Trophoblast cell (in vitro differentiated cells and primary cell): ENCODE data around the gene LRP1B.
"Not testable (repeated sequence)": the region's sequence is repeated elsewhere in the genome, so short reads cannot be mapped to it uniquely, and the experiment has no call there.

Source experiments
- DNase-seq, 2 donors: peaks; one replicate each; pipeline ENCODE4 v3.0.0-alpha.2; 2016
- H2AFZ ChIP-seq: 2 replicates; pipeline ENCODE4 v1.6.1; 2013; ENCODE audit warnings: low read length, moderate library complexity, mild to moderate bottlenecking; ENCODE audit not compliant: insufficient read depth, poor library complexity
- H2AK5ac ChIP-seq: 2 replicates; pipeline ENCODE4 v1.6.1; 2013; ENCODE audit warnings: mild to moderate bottlenecking, low read length
- H2BK120ac ChIP-seq: 2 replicates; pipeline ENCODE4 v1.6.1; 2013; ENCODE audit warnings: low read length, mild to moderate bottlenecking, moderate library complexity; ENCODE audit not compliant: insufficient read depth, poor library complexity
- H2BK12ac ChIP-seq: 2 replicates; pipeline ENCODE4 v1.6.1; 2013; ENCODE audit warnings: mild to moderate bottlenecking, low read length, moderate library complexity
- H2BK5ac ChIP-seq: 2 replicates; pipeline ENCODE4 v1.6.1; 2013; ENCODE audit warnings: low read length, low read depth, moderate library complexity, mild to moderate bottlenecking; ENCODE audit not compliant: poor library complexity
- H3K14ac ChIP-seq: 2 replicates; pipeline ENCODE4 v1.6.1; 2013; ENCODE audit warnings: mild to moderate bottlenecking, low read length
- H3K18ac ChIP-seq: 2 replicates; pipeline ENCODE4 v1.6.1; 2013; ENCODE audit warnings: mild to moderate bottlenecking, low read length
- H3K23ac ChIP-seq: 2 replicates; pipeline ENCODE4 v1.6.1; 2013; ENCODE audit warnings: low read length
- H3K27ac ChIP-seq: 2 replicates; pipeline ENCODE4 v1.5.1; 2013; ENCODE audit warnings: low read depth, mild to moderate bottlenecking, inconsistent platforms, low read length, moderate library complexity
- H3K27me3 ChIP-seq: 2 replicates; pipeline ENCODE4 v1.6.1; 2013; ENCODE audit warnings: inconsistent platforms, mild to moderate bottlenecking, low read length, moderate library complexity; ENCODE audit not compliant: insufficient read depth
- H3K36me3 ChIP-seq, 2 experiments: 1 replicate in 1 of 2; 2 replicates in 1 of 2; pipeline ENCODE4 v1.6.1; 2013; ENCODE audit warnings: low read length in 2 of 2, mild to moderate bottlenecking in 2 of 2, moderate library complexity in 1 of 2; ENCODE audit not compliant: insufficient read depth in 2 of 2, control insufficient read depth in 1 of 2
- H3K4ac ChIP-seq: 2 replicates; pipeline ENCODE4 v1.6.1; 2013; ENCODE audit warnings: low read depth, mild to moderate bottlenecking, low read length, moderate library complexity
- H3K4me1 ChIP-seq, 2 experiments: 1 replicate in 1 of 2; 2 replicates in 1 of 2; pipeline ENCODE4 v1.6.1; 2013; ENCODE audit warnings: low read length in 2 of 2, mild to moderate bottlenecking in 2 of 2, moderate library complexity in 1 of 2; ENCODE audit not compliant: insufficient read depth in 2 of 2, control insufficient read depth in 1 of 2
- H3K4me2 ChIP-seq: 2 replicates; pipeline ENCODE4 v1.6.1; 2013; ENCODE audit warnings: inconsistent platforms, mild to moderate bottlenecking, low read length, moderate library complexity
- H3K4me3 ChIP-seq: 2 replicates; pipeline ENCODE4 v1.5.1; 2013; ENCODE audit warnings: mild to moderate bottlenecking, low read depth, low read length, inconsistent platforms
- H3K79me1 ChIP-seq: one replicate; pipeline ENCODE4 v1.6.1; 2013; ENCODE audit warnings: low read length
- H3K79me2 ChIP-seq: 2 replicates; pipeline ENCODE4 v1.6.1; 2013; ENCODE audit warnings: low read length, mild to moderate bottlenecking; ENCODE audit not compliant: control insufficient read depth, insufficient read depth, poor library complexity
- H3K9ac ChIP-seq: 2 replicates; pipeline ENCODE4 v1.6.1; 2013; ENCODE audit warnings: mild to moderate bottlenecking, low read length
- H3K9me3 ChIP-seq: 2 replicates; pipeline ENCODE4 v1.6.1; 2013; ENCODE audit warnings: low read depth, mild to moderate bottlenecking, control low read depth, inconsistent platforms, low read length; ENCODE audit not compliant: insufficient read depth
- H4K12ac ChIP-seq: 2 replicates; pipeline ENCODE4 v1.6.1; 2013; ENCODE audit warnings: low read depth, mild to moderate bottlenecking, low read length, moderate library complexity
- H4K8ac ChIP-seq: 2 replicates; pipeline ENCODE4 v1.6.1; 2013; ENCODE audit warnings: low read depth, mild to moderate bottlenecking, low read length, moderate library complexity
- H4K91ac ChIP-seq: one replicate; pipeline ENCODE4 v1.6.1; 2013; ENCODE audit warnings: low read depth, mild to moderate bottlenecking, low read length, moderate library complexity
- WGBS: extraction: QIAGEN DNeasy Blood & Tissue Kit; methylation state at CpG from one replicate; pipeline ENCODE4 v1.1.7; 2013; ENCODE audit warnings: missing lambda C conversion rate; ENCODE audit not compliant: insufficient read length, insufficient coverage; ENCODE audit errors: extremely low coverage; 5-methylcytosine and 5-hydroxymethylcytosine counted together

The LRP1B gene

DNA sequence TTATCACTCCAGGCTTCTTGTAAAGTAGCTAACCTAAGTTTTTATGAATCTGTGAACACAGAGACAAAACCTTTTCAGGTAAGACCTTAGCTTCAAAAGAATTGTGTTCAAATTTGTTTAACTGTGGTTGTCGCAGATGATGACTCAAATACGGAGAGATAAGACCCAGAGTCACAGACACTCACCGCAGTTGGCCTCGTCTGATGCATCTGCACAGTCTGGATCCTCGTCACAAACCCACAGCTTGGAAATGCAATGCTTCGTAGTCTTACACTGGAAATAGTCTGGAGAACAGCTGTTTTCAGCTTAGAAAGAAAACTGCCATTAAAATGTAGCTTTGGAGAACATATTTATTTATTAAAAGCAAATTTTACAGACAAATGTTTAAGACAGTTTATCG lies 1688.5 kb downstream of the LRP1B start:
- H2BK120ac ChIP-seq: no peak overlapping the region
- H2BK12ac ChIP-seq: no peak overlapping the region
- no peak overlapping the region for H4K12ac ChIP-seq
- no peak overlapping the region for H3K27ac ChIP-seq
- H3K79me1 ChIP-seq: peaks cover 2% of the 10 kb centered on the region
- H3K79me2 ChIP-seq: no peaks in the 10 kb centered on the region
- H2BK5ac ChIP-seq: no peak overlapping the region
- H3K27me3 ChIP-seq: no peaks in the 10 kb centered on the region
- no peak overlapping the region for H2AFZ ChIP-seq
- no peak overlapping the region for H3K4me3 ChIP-seq
- no peak overlapping the region for H2AK5ac ChIP-seq
- no peak for DNase-seq
- no peak overlapping the region for H3K4ac ChIP-seq
- no peaks in the 10 kb centered on the region for H3K36me3 ChIP-seq
- no peak overlapping the region for H3K14ac ChIP-seq
- H3K9ac ChIP-seq: no peak overlapping the region
- no peak overlapping the region for H4K91ac ChIP-seq
- no peaks in the 10 kb centered on the region for H3K4me1 ChIP-seq
- no peak overlapping the region for H3K4me2 ChIP-seq
- no CpG with 5 or more reads among the region's 7 CpGs for WGBS
- H3K23ac ChIP-seq: no peak overlapping the region
- H3K9me3 ChIP-seq: no peaks in the 10 kb centered on the region
- no peak overlapping the region for H4K8ac ChIP-seq
- no peak overlapping the region for H3K18ac ChIP-seq

DNA sequence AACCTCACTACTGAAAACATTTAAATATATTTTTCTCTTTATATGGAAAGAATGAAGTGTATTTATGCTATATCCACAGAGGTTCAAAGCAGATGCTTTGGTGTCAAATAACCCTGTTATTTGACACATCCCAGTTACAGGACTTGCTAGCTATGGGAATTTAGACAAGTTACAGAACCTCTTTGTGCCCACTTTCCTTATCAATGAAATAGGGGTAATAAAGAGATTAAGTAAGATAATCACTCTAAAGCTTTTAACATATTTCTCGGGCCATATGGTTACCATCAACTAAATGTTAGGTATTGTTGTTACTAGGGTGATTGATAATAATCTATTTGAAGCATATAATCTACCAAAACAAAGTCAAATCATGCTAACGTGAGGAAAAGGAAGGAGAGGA lies 1690.0 kb downstream of the LRP1B start:
- no peaks in the 10 kb centered on the region for H3K79me2 ChIP-seq
- no peak overlapping the region for H3K4me3 ChIP-seq
- no peak overlapping the region for H4K91ac ChIP-seq
- no peak overlapping the region for H2BK120ac ChIP-seq
- no peak overlapping the region for H4K12ac ChIP-seq
- peaks cover 4% of the 10 kb centered on the region for H3K79me1 ChIP-seq
- no peaks in the 10 kb centered on the region for H3K9me3 ChIP-seq
- no peak overlapping the region for H3K14ac ChIP-seq
- H3K9ac ChIP-seq: no peak overlapping the region
- peak overlapping the region; percentile 56 for H3K27ac ChIP-seq
- no peak for DNase-seq
- H4K8ac ChIP-seq: no peak overlapping the region
- H2BK5ac ChIP-seq: no peak overlapping the region
- H3K4me2 ChIP-seq: no peak overlapping the region
- no peaks in the 10 kb centered on the region for H3K36me3 ChIP-seq
- H3K18ac ChIP-seq: no peak overlapping the region
- no peak overlapping the region for H2BK12ac ChIP-seq
- no peak overlapping the region for H2AK5ac ChIP-seq
- H2AFZ ChIP-seq: no peak overlapping the region
- no CpG with 5 or more reads among the region's 2 CpGs for WGBS
- H3K4me1 ChIP-seq: peaks cover 0 to 4% of the 10 kb centered on the region in 2 experiments
- H3K4ac ChIP-seq: no peak overlapping the region
- H3K23ac ChIP-seq: no peak overlapping the region
- no peaks in the 10 kb centered on the region for H3K27me3 ChIP-seq

DNA sequence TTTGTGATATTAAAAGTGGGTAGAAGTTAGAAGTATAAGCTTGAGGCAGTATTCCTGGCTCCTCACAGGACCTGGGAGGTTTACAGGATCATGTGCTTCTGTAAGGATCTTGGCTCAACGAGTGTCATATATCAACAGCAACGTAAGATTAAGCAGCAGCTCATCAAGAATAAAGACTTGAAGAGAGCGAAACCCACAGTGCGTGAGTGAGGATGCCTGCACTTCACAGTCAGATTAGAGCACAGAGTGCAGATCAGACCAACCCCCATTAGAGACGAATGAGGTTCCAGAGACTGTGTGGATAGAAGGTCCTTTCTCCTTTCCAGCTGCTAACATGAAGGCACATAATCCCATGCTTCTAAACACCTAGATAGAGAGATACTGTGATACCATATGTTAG lies 1693.9 kb downstream of the LRP1B start:
- no CpG with 5 or more reads among the region's 5 CpGs for WGBS
- no peak overlapping the region for H3K4me3 ChIP-seq
- no peak overlapping the region for H2AFZ ChIP-seq
- no peak overlapping the region for H3K4ac ChIP-seq
- H3K14ac ChIP-seq: peak overlapping the region; percentile 73
- H3K4me1 ChIP-seq: peaks cover 0 to 4% of the 10 kb centered on the region in 2 experiments
- no peak overlapping the region for H3K18ac ChIP-seq
- peak overlapping the region; percentile 73 for H2BK12ac ChIP-seq
- H3K23ac ChIP-seq: no peak overlapping the region
- peak overlapping the region; percentile 8 for H4K91ac ChIP-seq
- H2BK5ac ChIP-seq: peak overlapping the region; percentile 56
- H3K9me3 ChIP-seq: no peaks in the 10 kb centered on the region
- no peaks in the 10 kb centered on the region for H3K36me3 ChIP-seq
- H3K79me2 ChIP-seq: no peaks in the 10 kb centered on the region
- H4K8ac ChIP-seq: no peak overlapping the region
- no peak overlapping the region for H2AK5ac ChIP-seq
- H4K12ac ChIP-seq: no peak overlapping the region
- H3K4me2 ChIP-seq: no peak overlapping the region
- H2BK120ac ChIP-seq: peak overlapping the region; percentile 11
- no peak overlapping the region for H3K27ac ChIP-seq
- H3K79me1 ChIP-seq: peaks cover 2% of the 10 kb centered on the region
- no peaks in the 10 kb centered on the region for H3K27me3 ChIP-seq
- no peak overlapping the region for H3K9ac ChIP-seq
- no peak for DNase-seq

DNA sequence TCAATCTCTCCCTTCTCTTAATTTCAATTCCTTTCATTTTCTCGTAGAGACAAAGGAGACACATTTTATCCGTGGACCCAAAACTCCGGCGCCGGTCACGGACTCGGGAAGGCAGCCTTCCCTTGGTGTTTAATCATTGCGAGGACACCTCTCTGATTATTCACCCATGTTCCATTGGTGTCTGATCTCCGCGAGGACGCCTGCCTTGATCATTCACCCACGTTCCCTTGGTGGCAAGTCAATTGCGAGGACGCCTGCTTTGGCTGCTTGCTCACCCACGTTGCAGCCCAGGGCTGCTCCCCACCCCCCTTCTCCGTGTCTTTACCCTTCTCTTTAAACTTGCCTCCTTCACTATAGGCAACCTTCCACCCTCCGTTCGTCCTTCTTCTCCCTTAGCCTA lies 1703.8 kb downstream of the LRP1B start:
- not testable (repeated sequence) for DNase-seq, H3K4me1 ChIP-seq, H3K79me2 ChIP-seq, H4K91ac ChIP-seq, H3K4me2 ChIP-seq, H2BK12ac ChIP-seq, H2AFZ ChIP-seq, H4K12ac ChIP-seq, H3K79me1 ChIP-seq, H2BK5ac ChIP-seq, H3K9ac ChIP-seq, H3K14ac ChIP-seq, H3K27me3 ChIP-seq, H3K4me3 ChIP-seq, H3K9me3 ChIP-seq, H3K18ac ChIP-seq, H3K27ac ChIP-seq, H2BK120ac ChIP-seq, H3K4ac ChIP-seq, H2AK5ac ChIP-seq, H4K8ac ChIP-seq, H3K23ac ChIP-seq, H3K36me3 ChIP-seq
- no CpG with 5 or more reads among the region's 18 CpGs for WGBS
